Activated CD8-positive, alpha-beta memory T cell treated with anti-CD3 and anti-CD28 coated beads, Interleukin-2, amount 50 U/mL, for 48 hours (primary cell): Measurements from ENCODE around the gene TUBA1A.
A peak's percentile ranks its signal among the peaks of the same experiment; 100 is the strongest.
"Not testable (repeated sequence)": the region's sequence is repeated elsewhere in the genome, so short reads cannot be mapped to it uniquely, and the experiment has no call there.

Source experiments
- DNase-seq: peaks from one replicate; pipeline ENCODE4 v3.0.0-alpha.2; 2020

The TUBA1A gene

DNA sequence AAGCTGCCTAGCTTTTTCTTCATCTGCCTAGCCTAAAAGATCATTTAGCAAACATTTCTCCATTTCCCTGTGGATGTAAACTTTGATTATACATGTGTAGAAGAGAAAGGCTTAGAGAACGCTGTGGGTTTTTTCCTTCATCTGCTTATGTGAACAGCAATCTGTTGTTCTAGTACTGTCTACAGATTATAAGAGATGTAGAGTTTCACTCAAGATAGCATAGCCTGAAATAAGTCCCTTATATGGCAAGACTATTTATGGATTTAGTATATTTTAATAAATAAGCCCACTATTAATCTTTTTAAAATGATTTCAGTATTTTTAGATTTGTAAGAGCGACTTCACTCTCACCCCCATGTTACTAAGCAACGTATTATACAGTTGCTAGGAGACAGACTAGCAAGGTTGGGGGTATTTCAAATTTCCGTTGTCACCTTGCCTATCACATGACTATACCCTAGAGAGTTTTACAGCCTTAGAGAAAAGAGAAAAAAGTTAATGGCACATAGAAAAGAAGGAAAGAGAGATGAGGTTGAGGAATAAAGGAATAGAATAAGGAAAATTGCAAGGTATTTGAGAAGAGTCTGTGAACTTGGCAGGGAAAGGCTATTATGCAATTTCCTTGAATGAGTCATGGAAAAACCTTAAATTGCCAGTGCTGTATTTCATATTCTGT is 12.2 kb upstream of the TUBA1A start:
- no peak for DNase-seq

DNA sequence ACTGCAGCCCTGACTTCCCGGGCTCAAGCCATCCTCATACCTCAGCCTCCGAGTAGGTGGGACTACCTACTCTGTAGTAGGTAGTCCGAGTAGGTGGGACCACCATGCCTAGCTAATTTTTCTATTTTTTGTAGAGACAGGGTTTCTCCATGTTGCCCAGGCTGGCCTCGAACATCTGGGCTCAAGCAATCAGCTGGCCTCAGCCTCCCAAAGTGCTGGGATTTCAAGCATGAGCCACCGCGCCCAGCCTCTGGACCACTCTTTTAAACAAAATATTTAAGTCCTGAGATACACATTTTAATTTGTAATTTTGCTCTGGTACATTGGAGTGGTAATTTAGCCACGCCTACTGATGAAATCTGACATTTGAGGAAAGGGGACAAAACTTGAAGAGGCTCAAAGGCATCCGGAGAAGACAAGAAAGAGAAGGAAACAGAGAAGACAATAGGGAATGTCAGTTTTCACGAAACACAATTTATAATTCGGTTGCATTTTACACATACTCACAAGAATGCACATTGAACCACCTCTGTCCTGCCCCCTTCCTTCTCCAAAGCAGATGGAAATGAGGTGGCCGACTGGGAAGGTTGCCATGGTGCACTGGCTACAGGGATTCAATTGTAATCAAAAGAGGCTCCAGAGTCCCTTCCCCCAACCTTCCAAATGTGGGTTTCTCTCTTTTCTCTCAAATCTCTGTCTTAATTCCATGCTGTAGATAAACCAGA is 9.7 kb upstream of the TUBA1A start:
- DNase-seq = no peak

DNA sequence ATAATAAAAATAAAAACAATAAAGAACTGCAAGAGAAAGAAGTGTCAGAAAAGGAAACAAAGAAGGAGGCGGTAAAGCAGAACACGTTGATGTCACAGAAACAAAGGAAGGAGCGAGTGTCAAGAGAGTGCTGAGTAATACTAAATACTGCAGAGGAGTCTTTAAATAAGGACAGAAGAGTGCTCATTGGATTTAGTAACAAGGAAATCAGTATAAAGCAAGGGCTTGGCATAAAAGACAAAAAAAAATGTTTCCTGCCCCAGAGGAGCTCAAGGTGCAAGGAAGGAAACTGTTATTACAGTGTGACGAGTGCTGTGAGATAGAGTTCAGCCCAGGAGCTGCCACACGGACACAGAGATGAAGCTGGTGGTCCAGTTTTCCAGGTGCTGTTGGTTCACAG is 8.4 kb upstream of the TUBA1A start:
- DNase-seq = no peak

DNA sequence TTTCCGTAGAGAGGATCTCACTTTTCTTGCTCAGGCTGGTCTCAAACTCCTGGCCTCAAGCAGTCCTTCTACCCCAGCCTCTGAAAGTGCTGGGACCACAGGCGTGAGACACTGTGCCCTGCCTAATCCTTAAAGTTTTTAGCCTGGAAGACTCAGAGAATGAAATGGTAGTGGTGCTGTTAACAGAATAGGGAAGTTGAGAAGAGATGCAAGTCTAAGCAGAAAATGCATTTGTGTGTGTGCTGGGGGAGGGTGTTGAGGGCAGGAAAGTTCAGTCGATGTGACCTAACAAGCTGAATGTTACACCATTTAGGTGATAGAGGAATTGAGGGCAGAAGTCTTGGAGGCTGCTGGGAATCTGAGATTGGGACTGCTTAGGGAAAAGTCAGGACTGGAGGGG is 6.9 kb upstream of the TUBA1A start:
- no peak for DNase-seq

DNA sequence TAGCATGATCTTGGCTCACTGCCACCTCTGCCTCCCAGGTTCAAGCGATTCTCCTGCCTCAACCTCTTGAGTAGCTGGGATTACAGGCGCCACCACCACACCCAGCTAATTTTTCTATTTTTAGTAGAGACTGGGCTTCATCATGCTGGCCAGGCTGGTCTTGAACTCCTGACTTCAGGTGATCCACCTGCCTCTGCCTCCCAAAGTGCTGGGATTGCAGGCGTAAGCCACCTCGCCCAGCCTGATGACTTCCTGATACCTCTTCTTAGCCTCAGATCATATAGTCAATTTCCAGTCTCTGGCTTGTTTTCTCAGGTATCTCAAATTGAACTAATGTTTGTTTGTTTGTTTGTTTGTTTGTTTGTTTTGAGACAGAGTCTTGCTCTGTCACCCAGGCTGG is 4.9 kb upstream of the TUBA1A start:
- DNase-seq = not testable (repeated sequence)

DNA sequence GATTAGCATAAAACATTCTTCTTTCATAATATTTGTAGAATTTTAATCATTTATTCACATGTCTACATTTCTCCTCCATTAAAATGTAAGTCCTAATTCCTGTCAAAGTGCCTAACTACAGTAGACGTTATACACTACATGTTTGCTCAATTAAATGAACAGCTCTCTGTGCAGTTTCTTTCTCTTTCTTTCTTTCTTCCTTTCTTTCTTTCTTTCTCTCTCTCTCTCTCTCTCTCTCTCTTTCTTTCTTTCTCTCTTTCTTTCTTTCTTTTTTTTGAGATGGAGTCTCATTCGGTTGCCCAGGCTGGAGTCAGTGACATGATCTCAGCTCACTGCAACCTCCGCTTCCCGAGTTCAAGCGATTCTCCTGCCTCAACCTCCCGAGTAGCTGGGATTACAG is 2.6 kb upstream of the TUBA1A start:
- DNase-seq = not testable (repeated sequence)

DNA sequence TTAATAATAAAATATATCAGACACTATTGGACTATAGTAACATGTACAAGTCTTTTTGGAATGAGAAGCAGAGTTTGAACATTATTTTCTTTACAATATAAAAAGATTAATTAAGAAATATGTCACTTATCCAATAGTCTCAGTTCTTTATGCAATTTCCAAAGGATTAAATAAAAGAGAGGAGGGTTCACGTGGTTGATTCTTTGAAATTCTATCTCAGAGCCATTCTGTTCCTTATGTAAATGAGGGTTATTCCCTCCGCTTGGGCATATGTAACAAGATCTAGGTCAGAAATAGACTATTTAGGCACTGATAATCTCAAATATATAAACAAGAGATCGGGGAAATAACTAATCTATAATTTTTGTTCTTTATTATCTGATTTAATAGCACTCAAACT is 2.1 kb upstream of the TUBA1A start:
- DNase-seq = no peak

DNA sequence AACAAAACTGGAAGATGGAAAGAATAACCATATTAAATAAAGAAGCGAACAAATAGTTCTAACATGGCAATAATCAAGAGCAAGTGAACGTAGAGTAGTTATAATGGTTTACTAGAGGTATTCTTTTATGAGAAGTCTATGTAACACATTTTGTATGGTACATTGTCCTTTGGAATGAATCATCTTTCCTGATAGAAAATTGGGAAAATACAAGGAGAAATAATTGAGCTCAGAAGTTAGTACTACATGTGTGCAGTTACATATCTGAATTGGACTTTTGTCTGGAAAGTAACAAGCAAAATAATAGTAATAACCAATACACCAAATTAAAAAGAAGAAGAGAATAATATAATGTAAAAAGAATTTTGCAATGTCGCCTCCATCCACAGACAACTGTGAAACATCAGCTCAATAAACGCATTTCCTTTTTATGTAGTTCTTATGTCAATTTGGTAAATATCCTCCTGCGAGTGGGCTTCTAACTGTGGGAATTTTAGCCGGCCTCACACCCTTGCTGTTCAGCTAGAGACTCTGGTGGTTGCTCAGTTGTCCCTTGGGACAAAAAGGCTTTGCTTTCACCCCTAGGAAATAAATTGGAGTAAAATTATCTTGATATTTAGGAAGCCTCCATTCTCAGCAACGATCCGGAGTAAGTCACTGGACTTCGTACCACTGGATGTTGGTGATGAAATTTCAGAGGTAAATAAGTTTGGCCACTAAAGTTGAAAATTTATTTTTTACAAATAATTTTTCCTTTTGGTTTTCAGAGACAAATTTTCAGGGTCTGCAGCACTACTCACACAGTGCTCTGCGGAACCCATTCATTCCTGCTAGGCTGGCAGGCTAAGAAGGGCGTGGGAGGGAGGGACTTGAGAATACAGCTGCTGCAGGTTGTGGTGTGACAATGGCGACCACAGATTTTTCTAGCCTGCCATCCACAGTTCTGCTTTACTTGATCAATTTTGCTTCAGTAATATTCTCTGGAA is 1.1 kb upstream of the TUBA1A start:
- DNase-seq = no peak

DNA sequence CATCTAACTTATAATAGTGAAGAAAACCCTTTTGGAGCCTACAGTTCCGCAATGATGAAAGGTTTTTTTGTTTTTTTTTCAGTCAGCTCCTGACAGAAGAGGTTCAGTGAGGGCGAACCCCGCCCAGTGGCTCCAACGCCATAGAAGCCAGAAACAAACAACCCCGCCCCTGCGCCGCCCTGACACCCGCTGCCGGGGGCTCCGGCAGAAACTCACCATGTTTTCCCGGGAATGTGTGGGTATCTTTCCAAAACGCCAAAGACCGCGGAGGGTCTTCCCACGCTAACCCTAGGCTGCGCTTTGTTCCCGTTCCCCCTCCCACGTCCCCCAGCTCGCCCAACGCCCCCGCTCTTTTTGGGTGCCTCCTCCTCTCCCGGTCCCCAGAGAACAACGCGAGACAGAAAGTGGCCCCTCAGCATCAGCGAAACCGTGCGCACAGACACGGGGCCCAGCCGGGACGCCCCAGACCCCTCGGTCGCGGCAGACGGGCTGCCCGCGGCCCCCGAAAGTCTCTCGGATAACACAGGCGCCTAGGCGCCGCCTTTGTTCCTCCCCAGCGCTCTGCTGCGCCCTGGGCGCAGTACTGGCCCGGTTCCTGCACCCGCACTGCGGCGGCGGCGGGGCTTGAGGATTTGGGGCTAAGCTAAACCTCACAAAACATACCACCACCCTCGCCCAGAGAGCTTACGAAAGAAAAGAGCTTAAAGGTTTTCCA is 522 bp downstream of the TUBA1A start:
- peak; percentile 84 for DNase-seq

DNA sequence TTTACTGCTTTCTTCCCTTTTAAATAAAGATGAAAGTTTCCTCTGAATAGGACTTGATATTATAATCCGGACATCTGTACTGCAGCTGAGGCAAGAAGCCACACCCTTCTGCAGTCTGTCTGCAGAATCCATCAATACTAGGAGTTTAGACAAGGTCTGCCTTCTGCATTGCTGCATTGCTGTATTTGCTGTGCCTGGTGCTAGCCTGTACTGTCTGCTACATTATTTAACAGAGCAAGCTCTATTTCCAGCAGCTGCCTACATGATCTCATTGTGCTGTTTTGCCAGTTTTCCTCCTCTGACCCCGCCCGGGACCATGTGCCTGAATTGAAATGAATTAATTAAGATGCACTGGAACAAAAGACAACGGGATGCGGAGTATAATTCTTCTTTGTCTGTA is 1.7 kb downstream of the TUBA1A start:
- DNase-seq = no peak

DNA sequence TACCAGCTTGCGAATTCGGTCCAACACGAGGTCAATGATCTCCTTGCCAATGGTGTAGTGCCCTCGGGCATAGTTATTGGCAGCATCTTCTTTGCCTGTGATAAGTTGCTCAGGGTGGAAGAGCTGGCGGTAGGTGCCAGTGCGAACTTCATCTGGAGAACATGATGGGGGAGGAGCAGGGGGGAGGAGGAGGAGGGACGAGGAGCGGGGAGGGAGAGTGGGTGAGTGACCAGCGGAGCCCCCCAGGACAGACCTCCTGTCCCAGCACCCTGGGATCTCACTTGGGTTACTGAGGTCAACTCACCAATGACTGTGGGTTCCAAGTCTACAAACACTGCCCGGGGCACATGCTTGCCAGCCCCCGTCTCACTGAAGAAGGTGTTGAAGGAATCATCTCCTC is 2.6 kb downstream of the TUBA1A start:
- DNase-seq = not testable (repeated sequence)

DNA sequence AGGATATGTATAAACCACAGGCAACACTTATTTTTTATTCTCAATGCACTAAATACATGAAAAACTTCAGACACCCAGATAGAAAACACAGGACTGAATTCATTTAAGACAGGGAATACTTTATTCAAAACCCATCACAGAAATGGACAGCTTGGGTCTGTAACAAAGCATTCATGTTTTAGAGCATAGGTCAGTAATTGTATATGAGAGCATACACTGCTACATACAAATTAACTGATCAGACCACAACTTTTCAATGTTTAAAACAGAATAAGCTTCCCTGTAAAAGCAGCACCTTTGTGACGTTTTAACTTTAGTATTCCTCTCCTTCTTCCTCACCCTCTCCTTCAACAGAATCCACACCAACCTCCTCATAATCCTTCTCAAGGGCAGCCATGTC is 4.2 kb downstream of the TUBA1A start:
- DNase-seq = not testable (repeated sequence)

DNA sequence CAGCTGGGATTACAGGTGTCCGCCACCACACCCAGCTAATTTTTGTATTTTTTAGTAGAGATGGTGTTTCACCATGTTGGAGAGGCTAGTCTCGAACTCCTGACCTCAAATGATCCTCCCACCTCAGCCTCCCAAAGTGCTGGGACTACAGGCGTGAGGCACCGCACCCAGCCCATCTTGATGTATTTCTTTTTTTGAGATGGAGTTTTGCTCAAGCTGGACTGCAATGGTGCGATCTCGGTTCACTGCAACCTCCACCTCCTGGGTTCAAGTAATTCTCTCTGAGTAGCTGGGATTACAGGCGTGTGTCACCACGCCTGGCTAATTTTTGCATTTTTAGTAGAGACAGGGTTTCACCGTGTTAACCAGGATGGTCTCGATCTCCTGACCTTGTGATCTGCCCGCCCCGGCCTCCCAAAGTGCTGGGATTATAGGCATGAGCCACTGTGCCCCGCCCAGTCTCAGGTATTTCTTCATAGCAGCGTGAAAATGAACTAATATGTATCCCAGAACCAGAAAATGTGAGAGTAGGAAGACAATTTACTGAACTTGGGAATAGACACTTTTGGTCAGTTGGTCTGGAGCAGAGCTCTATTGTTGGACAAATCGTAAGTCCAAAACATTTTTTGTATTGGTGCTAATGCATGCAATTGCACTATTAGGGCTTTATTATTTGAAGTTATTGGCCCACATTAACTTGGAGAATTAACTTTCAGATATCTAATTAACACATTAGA is 5.5 kb downstream of the TUBA1A start:
- not testable (repeated sequence) for DNase-seq

DNA sequence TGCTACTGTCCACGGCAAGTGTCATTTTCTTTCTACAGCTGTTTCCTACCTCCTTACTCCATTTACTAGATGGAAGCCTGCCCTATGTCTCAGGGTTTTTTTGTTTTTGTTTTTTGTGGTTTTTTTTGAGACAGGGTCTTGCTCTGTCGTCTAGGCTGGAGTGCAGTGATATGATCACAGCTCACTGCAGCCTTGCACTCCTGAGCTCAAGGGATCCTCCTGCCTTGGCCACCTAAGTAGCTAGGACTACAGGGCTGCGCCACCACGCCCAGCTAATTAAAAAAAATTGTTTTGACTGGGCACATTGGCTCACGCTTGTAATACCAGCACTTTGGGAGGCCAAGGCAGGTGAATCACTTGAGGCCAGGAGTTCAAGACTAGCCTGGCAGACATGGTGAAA is 14.7 kb downstream of the TUBA1A start:
- peak; percentile 12 for DNase-seq

DNA sequence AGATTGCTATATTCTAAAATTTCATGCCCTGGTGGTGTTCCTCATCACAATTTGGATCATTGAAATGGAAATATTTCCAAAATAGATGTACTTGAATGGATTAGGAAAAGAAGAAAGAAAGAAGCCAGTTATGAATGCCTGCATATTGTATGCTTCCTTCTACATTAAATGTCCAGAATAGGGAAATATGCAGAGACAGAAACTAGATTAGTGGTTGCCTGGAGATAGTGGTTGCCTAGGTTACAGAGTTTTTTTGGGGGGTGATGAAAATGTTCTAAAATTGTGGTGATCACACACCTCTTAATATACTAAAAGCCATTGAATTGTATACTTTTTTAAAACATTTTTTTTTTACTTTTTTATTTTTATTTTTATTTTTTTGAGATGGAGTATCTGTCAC is 18.0 kb downstream of the TUBA1A start:
- DNase-seq = no peak

DNA sequence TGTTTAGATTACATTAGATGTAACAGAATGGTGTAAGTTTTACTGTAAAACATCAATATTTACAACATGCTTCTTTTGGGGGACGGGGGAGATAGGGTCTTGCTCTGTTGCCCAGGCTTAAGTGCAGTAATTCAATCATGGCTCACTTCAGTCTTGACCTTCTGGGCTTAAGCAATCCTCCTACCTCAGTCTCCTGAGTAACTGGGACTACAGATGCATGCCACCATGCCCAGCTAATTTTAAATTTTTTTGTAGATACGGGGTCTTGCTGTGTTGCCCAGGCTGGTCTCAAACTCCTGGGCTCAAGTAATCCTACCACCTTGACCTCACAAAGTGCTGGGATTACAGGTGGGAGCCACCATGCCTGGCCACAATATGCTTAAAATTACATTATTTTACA is 23.8 kb downstream of the TUBA1A start:
- DNase-seq = no peak

DNA sequence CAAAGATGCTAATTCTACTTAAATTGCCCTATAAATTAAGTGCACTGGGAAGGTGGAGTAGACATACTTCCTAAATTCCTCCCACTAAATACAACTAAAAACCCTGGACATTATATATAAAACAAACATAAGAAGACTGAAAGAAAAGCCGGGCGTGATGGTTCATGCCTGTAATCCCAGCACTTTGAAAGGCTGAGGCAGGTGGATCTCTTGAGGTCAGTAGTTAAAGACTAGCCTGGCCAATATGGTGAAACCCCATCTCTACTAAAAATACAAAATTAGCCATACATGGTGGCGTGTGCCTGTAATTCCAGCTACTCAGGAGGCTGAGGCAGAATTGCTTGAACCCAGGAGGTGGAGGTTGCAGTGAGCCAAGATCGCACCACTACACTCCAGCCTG is 27.0 kb downstream of the TUBA1A start:
- DNase-seq = not testable (repeated sequence)

DNA sequence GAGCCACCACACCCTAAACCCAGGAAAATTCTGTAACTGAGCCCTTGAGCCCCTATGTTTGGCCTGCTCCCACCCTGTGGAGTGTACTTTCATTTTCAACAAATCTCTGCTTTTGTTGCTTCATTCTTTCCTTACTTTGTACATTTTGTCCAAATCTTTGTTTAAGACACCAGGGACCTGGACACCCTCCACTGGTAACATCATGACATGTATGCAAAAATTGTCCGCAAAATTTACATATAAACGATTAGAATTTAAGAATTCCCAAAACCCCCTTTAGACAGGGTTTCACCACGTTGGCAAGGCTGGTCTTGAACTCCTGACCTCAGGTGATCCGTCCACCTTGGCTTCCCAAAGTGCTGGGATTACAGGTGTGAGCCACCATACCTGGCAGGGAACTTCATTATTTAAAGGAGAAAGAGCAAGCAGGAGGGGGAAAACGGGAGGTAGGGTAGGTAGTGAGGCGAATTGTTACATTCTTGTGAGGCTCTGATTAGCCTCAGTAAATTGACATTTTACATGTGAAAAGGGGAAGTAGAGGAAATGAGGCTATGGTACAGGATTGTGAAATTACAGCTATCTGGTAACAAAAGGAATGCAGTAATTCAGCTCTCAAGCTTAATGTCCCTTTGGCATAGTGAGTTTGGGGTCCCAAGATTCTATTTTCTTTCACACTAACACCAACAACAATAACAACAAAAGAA is 27.6 kb downstream of the TUBA1A start:
- no peak for DNase-seq

DNA sequence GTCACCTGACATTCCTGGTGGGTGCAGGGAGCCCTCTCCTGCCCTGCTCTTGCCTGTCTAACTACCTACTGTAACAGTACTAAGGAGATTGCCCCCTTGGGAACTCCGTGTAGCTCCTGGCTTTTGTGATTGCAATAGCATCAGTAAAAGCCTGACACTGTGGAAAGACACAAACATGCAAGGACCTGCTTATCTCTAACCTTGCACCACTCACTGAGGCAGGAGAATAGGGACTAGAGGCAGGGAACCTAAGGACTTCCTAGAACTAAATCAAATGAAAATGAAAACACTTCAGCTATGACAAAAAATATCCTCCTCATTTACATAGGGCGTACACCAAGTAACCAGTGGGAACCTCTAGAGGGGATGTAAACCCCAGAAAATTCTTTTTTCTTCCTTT is 28.5 kb downstream of the TUBA1A start:
- no peak for DNase-seq

DNA sequence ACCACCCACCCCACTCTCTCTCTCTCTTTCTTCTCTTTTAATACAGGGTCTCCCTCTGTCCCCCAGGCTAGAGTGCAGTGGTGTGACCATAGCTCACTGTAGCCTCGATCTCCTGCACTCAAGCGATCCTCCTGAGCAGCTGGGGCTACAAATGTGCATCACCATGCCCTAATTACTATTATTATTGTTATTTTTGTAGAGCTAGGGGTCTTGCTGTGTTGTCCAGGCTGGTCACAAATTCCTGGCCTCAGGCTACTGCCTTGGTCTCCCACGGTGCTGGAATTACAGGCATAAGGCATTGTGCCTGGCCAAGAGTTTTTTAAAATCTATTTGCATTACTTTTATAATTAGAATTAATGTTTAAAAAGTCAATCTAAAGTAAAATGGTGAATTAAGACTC is 34.7 kb downstream of the TUBA1A start:
- DNase-seq = no peak

DNA sequence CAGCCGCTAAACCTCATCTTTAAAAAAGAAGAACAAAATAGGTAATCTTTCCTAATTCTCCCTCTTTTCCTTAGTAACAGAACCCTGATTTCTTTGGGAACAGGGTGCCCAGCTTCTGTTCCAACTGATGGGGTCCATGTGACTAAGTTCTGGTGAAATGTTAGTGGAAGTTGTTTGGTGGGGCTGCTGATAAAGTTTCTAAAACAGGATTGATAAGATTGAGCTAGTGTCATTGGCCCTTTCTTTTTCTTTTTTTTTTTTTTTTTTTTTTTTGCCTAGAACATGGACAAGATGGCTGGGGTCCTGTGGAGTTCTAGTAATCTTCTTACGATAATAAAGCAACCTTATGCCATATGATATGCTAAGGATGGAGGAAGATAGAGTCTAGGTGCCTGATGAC is 41.5 kb downstream of the TUBA1A start:
- DNase-seq = no peak

DNA sequence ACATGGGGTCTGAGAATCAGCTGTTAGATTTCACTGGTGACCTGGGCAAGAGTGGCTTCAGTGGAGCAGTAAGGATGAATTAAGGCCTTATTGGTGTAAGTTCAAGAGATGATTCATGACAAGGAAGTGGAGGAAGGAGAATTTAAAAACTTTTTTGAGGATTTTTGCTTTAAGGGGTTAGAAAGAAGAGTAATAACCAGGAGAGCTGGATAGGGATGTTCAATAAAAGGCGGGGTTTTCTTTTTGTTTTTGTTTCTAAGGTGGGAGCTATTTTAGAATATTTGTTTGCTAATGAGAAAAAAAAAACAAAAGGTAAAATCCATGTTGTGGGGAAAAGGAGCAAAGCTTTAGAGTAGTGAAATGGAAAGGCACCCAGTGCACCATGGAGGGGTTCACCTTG is 42.5 kb downstream of the TUBA1A start:
- DNase-seq = no peak
